ENCODE measurements around the gene DEFB118. TPM values are rescaled to one million over a fixed set of nuclear protein-coding genes. Genes with fewer than 3 reads are reported as not detected.

Gene DEFB118, protein sequence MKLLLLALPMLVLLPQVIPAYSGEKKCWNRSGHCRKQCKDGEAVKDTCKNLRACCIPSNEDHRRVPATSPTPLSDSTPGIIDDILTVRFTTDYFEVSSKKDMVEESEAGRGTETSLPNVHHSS
- total RNA-seq (not detected), polyA plus RNA-seq (under 1 TPM in 1 of 2 donors, not detected in 1; 0.43 TPM)
- long read RNA-seq, donor 1 = 0 reads
- long read RNA-seq, donor 2 = 0 reads
- long read RNA-seq, donor 3 = 0 reads

GRCh38 chr20:31368301-31368700 lies at the start of gene DEFB118:
TSS of gene DEFB118 (plus strand) at chr20:31368601. CDS start at chr20:31368651, 50 bp downstream.
- H3K9me3 ChIP-seq = peaks cover 0 to 2% of the 10 kb centered on the region in 2 donors
- intact Hi-C loops (cut with DNase I) = no loop called here
- DNase-seq = no peak
- 55 to 80% (median 67%) methylated on average over 2 of the region's 2 CpGs for WGBS, 3 donors
- no peak within 1 kb of the TSS for H3K27ac ChIP-seq
- no peaks in the 10 kb centered on the region for H3K4me1 ChIP-seq (ENCODE audit: insufficient read depth)
- no peaks in the 10 kb centered on the region for H3K27me3 ChIP-seq
- H3K36me3 ChIP-seq = no peaks in the 10 kb centered on the region
- no peak within 1 kb of the TSS for H3K4me3 ChIP-seq
- no peak for TF ChIP-seq CTCF (IDR thresholded peaks at IDR 0.05)
- TF ChIP-seq POLR2A (IDR thresholded peaks at IDR 0.05) = no peak
- no peak for TF ChIP-seq EP300 (IDR thresholded peaks at IDR 0.05)

DNA sequence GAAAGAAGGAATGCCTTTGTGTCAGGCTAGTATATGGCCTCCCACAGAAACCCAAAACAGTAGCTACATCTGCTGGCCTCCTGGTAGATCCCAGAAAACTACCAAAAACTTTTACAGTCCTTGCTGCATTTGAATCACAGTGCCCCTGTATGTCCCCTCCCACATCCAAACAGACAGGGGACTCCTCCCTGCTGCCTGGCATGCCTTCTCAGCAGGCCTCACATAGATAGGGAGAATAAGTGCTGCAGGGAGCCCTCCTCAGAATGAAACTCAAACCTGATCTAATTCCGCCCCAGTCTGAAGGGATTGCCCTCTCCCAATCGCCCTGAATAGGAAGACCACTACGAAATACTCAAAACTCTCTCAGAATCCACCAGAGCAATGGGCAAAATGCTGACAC lies 45.9 kb upstream of the DEFB118 start:
- Histone ChIP-seq H3K9me3 (no peaks in the 10 kb centered on the region), H3K27ac (no peak overlapping the region), H3K36me3 (no peaks in the 10 kb centered on the region), H3K4me3 (no peak overlapping the region), H3K27me3 (no peaks in the 10 kb centered on the region), H3K4me1 (ENCODE audit: insufficient read depth) (no peaks in the 10 kb centered on the region)
- DNase-seq = no peak
- intact Hi-C loops (cut with DNase I) = no loop called here
- WGBS, 3 donors = 36 to 55% (median 45%) methylated on average over 3 of the region's 3 CpGs
- TF ChIP-seq CTCF (IDR thresholded peaks at IDR 0.05) (no peak), EP300 (IDR thresholded peaks at IDR 0.05) (no peak), POLR2A (IDR thresholded peaks at IDR 0.05) (no peak)

- Histone ChIP-seq H3K4me3 (no peak overlapping the region), H3K4me1 (ENCODE audit: insufficient read depth) (no peaks in the 10 kb centered on the region), H3K9me3 (no peaks in the 10 kb centered on the region), H3K27ac (no peak overlapping the region), H3K27me3 (no peaks in the 10 kb centered on the region), H3K36me3 (no peaks in the 10 kb centered on the region)
- TF ChIP-seq POLR2A (IDR thresholded peaks at IDR 0.05) (no peak), CTCF (IDR thresholded peaks at IDR 0.05) (no peak), EP300 (IDR thresholded peaks at IDR 0.05) (no peak)
- intact Hi-C loops (cut with DNase I) = no loop called here
- no peak for DNase-seq
Observed at GRCh38 chr20:31330893-31331292, 37.5 kb upstream of the DEFB118 start.

- DNase-seq = no peak
- TF ChIP-seq POLR2A (IDR thresholded peaks at IDR 0.05) (no peak), EP300 (IDR thresholded peaks at IDR 0.05) (no peak), CTCF (IDR thresholded peaks at IDR 0.05) (no peak)
- no peaks in the 10 kb centered on the region for H3K4me1 ChIP-seq (ENCODE audit: insufficient read depth)
- intact Hi-C loops (cut with DNase I) = no loop called here
- H3K36me3 ChIP-seq = no peaks in the 10 kb centered on the region
- H3K9me3 ChIP-seq = no peaks in the 10 kb centered on the region
- no peak overlapping the region for H3K27ac ChIP-seq
- no peaks in the 10 kb centered on the region for H3K27me3 ChIP-seq
- no peak overlapping the region for H3K4me3 ChIP-seq
Observed at GRCh38 chr20:31341470-31341869, 26.9 kb upstream of the DEFB118 start.

Measured in ovary (tissue), 10 donors.